ENCODE results near the gene SIGLEC11.

SIGLEC11 gene

GRCh38 chr19:49924004-49924880 is 36.7 kb downstream of the SIGLEC11 start:
- no peak for DNase-seq

- no peak for DNase-seq
Measured at GRCh38 chr19:49923055-49924003, 37.6 kb downstream of the SIGLEC11 start.

GRCh38 chr19:49921871-49922795 is 38.8 kb downstream of the SIGLEC11 start:
- DNase-seq, result no peak

DNA sequence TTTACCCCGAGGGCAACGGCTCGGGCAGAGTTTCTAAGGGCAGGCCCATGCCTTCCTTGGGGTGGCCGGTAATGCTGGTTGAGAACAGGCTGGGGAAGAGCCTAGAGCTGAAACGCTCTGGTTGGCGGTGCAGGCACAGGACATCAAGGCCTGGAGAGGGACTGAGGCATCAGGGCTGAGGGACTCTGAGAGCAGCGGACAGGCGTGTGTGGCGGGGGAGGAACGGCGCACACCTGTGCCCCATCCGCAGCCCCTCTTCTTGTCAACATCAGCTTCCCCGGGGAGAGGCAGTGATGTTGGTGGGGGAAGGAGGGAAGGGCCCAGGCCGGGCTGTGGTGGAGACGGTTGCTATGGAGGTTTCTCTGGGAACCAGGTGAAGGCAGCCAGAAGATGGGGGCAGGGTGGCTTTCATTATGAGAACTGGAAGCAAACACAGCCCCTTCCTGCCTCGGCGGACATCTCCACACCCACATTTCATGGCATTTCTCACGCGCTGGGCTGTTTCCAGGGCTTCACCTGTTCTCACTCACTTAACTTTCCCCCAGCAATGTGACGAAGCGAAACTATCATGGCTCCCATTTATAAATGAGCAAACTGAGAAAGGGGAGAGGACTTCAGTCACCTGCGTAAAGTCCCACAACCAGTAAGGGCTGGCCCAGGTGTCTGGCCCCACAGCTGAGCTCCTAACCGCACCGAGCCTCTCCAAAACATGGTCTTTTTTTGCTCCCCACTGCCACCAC is 40.2 kb downstream of the SIGLEC11 start:
- no peak for DNase-seq

GRCh38 chr19:49918089-49918488 is 42.9 kb downstream of the SIGLEC11 start:
- no peak for DNase-seq

GRCh38 chr19:49916839-49917733 is 43.9 kb downstream of the SIGLEC11 start:
- DNase-seq, result no peak

GRCh38 chr19:49915271-49915670 is 45.7 kb downstream of the SIGLEC11 start:
- DNase-seq, result no peak

DNA sequence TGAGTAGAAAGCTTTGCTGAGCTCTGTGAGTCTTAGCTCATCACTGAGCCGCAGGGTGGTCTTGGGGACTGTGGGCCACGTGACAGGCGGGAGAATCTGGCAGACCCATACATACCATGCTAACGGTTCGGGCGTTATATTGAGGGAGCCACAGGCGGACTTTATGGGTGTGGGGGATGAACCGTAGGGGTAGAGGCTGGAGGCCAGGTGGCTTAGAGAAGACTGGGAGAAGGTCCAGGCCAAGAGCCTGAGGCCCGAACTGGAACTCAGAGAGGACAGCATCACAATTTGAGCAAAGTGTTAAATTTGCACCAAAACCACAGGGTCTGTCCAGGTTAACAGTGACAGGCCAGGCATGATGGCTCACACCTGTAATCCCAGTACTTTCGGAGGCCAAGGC is 47.3 kb downstream of the SIGLEC11 start:
- no peak for DNase-seq

DNA sequence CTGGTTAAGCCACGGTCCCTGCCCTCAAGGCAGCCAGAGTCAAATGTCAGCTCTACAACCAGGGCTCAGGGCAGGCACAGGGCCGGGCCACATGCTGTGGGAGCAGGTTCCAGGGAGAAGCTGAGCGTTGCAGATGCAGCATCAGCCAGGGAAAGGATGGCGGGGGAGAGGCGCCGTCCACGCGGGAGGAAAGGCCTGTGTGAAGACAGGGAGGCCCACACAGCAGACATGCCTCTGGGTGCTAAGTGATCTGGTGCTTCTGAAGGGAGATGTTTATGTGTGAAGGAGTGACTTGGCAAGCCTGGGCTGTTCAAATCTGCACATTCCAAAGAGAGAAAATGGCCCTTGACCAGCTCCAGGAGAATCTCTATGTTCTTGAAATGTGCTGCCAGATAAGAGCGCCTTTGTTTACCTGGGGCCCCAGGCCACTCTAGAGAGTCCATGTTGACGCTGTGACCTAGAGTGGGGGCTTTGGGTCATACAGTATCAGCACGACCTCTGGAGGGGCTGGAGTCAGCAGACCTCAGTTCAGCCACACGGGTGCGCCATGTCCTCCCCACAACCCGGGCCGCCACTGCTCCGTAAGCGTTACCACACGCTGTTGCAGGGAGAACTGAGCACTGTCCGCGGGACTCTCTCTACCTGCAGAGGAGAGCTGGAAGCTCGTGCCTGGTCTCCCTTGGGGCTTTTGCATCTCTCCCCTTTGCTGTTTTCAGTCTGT is 47.8 kb downstream of the SIGLEC11 start:
- no peak for DNase-seq

DNA sequence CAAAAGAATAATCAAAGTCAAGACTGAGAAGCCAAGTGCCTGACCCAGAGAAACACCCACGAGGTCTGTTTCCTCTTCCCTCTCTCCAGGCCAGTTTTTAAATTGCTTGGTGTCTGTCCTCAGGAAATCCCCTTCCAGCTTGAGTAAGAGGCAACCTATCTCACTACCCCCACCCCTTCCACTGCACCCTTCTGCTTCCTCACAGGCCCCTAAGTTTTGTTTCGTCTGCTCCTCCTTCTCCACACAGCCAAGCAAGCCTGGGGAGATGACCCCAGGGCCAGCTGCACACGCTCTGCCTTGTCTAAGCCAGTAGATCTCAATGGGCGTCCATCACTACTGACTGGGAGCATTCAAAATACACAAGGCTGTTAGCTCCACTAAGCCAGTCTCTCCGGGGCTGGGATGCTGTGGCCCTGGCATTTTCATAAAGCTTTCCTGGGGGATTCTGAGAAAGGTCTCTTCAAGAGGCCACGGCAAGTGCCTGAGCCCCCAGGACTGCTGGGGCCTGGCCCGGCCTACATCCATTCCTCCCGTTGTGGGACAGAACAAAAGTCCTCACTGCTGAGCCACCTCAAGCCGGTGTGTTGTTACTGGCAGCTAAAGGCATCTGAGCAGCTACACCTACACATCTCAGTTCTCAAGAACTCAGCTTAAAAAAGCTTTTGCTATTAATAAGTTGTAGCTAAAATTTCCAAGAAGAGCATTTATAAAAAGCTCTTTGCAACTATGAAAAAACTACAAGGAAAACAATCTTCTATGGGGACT is 49.4 kb downstream of the SIGLEC11 start:
- no peak for DNase-seq

DNA sequence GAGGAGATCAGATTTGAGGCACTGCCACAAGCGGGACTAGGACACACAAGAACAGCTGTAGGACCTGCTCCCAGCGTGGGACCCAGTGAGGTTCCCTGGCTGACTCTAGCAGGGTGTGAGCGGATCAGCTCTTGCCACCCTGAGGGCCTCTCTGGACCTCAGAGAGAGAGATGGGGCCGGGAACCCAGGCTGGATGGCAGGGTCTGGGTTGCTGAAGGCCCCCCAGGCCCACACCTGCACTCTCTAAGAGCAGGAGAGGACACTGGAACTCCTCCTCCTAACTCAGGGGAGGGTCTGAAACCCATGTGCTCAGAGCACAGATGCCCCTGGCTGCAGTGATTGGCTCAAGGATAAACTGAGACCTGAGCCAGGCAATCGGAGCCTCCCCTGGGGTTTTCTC is 50.8 kb downstream of the SIGLEC11 start:
- no peak for DNase-seq

- DNase-seq, result no peak
Measured at GRCh38 chr19:49908480-49909420, 52.2 kb downstream of the SIGLEC11 start.

- DNase-seq, result no peak
Measured at GRCh38 chr19:49907745-49908446, 53.1 kb downstream of the SIGLEC11 start.

DNA sequence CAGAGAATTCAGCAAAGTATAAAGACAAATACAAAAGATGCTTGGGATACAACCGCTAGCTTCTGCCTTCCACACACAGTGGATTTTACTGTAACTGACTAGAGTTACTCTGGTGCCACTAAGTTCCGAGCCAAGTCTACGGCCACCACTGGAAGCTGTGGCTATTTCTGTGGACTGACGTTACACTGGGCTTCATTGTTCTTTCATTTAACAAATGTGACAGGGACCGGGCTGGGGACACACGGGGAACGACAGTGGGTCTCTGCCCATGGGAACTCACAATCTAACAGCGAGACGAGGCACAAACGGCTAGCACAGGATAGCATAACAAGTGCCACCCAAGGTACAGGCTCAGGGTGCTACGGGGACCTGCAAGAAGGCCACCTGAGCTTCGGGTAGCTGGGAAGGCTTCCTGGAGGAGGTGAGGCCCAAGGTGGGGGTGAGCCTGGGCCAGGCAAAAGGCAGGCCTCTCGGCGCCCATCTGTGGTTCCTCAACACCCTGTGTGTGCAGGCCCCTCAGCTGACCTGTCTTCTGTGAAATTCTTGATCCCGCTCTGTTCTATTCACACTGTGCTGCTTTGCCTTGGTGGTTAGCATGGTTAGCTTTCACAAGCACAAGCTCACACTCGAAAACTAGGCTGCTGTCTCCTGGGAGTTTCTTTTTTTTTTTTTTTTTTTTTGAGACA is 54.0 kb downstream of the SIGLEC11 start:
- no peak for DNase-seq

DNA sequence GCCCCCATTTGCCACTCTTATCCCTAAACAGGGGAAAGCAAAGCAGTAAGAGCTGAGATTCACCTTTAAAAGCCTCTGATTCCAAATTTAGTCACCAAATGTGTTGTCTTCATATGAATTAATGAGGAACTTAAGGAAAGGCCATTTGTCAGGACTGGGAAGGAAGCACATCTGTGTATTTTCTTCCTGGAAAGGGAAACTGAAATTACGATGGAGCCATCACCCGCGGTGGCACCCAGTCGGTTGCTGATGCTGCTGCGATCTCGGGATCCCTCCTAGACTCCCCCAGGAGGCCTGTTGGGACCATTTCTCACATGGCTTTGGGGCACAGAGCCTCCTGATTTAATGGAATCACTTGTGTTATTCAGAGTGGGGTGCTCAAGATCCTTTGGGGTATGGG is 56.8 kb downstream of the SIGLEC11 start:
- no peak for DNase-seq
